Lower leg skin (tissue), 3 donors: Measurements from ENCODE around the gene PPM1L.

Experiments used
- POLR2A ChIP-seq, 2 donors: fragments of 450-650 bp; IDR thresholded peaks; one replicate each; pipeline ENCODE4 v1.6.1; 2016 to 2017; ENCODE audit warnings: antibody characterized with exemption in 2 of 2, mild to moderate bottlenecking in 1 of 2, moderate library complexity in 1 of 2
- TF ChIP-seq, protein P1 (sequence below), 3 donors: fragments of 450-650 bp; IDR thresholded peaks; one replicate each; pipeline ENCODE4 v1.5.1; 2016; ENCODE audit warnings: antibody characterized with exemption in 3 of 3, mild to moderate bottlenecking in 3 of 3, moderate library complexity in 2 of 3

DNA sequence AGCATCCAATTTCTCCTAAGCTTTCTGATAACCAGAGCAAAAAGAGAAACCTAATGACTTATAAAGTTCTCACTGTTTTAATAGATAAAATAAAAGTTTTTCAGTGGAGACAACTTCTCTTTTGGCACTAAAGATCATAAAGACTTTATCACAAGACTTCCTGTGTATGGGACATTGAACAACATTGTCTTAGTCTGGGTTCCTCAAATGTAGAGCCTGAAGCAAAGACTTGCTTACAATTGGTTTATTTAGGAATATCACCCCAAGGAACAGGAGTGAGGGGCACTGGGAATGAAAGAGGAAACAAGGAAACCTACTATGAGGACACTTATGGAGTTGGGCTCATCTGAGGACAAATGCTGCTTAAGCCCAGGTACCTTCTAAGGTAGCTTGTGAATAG is 221.7 kb downstream of the PPM1L start:
- TF ChIP-seq, protein P1, sequence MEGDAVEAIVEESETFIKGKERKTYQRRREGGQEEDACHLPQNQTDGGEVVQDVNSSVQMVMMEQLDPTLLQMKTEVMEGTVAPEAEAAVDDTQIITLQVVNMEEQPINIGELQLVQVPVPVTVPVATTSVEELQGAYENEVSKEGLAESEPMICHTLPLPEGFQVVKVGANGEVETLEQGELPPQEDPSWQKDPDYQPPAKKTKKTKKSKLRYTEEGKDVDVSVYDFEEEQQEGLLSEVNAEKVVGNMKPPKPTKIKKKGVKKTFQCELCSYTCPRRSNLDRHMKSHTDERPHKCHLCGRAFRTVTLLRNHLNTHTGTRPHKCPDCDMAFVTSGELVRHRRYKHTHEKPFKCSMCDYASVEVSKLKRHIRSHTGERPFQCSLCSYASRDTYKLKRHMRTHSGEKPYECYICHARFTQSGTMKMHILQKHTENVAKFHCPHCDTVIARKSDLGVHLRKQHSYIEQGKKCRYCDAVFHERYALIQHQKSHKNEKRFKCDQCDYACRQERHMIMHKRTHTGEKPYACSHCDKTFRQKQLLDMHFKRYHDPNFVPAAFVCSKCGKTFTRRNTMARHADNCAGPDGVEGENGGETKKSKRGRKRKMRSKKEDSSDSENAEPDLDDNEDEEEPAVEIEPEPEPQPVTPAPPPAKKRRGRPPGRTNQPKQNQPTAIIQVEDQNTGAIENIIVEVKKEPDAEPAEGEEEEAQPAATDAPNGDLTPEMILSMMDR (IDR thresholded peaks at IDR 0.05), result no peak
- no peak for TF ChIP-seq POLR2A (IDR thresholded peaks at IDR 0.05)
